Mesendoderm (in vitro differentiated cells): ENCODE results near the gene SSX4B.
"Not testable (repeated sequence)": the region's sequence is repeated elsewhere in the genome, so short reads cannot be mapped to it uniquely, and the experiment has no call there.

Source experiments
- DNase-seq: peaks from one replicate; pipeline ENCODE4 v3.0.0; 2013
- H2AK5ac ChIP-seq: 2 replicates; pipeline ENCODE4 v1.6.1; 2013; ENCODE audit warnings: low read length, inconsistent platforms
- H2BK120ac ChIP-seq: 2 replicates; pipeline ENCODE4 v1.6.1; 2013; ENCODE audit warnings: low read depth, mild to moderate bottlenecking, low read length, moderate library complexity, mixed read lengths
- H2BK15ac ChIP-seq: replicated peaks from 2 replicates; pipeline ENCODE4 v1.6.1; 2013; ENCODE audit warnings: low read depth, mild to moderate bottlenecking, moderate library complexity
- H2BK5ac ChIP-seq: 2 replicates; pipeline ENCODE4 v1.6.1; 2013; ENCODE audit warnings: low read length, inconsistent platforms
- H3K18ac ChIP-seq: 2 replicates; pipeline ENCODE4 v1.6.1; 2013; ENCODE audit warnings: mild to moderate bottlenecking, low read length, mixed read lengths
- H3K23ac ChIP-seq: one replicate; pipeline ENCODE4 v1.6.1; 2013; ENCODE audit warnings: low read length
- H3K27ac ChIP-seq: 2 replicates; pipeline ENCODE4 v1.5.1; 2013; ENCODE audit warnings: low read depth, mild to moderate bottlenecking, inconsistent platforms, low read length, moderate library complexity
- H3K27me3 ChIP-seq: 2 replicates; pipeline ENCODE4 v1.6.1; 2013; ENCODE audit warnings: low read length, control low read depth, mild to moderate bottlenecking, inconsistent platforms; ENCODE audit not compliant: insufficient read depth, poor library complexity
- H3K36me3 ChIP-seq: 2 replicates; pipeline ENCODE4 v1.6.1; 2013; ENCODE audit warnings: low read length, inconsistent platforms; ENCODE audit not compliant: control insufficient read depth, insufficient read depth
- H3K4ac ChIP-seq: one replicate; pipeline ENCODE4 v1.6.1; 2013; ENCODE audit warnings: low read depth, mild to moderate bottlenecking, low read length, moderate library complexity
- H3K4me1 ChIP-seq: 2 replicates; pipeline ENCODE4 v1.6.1; 2013; ENCODE audit warnings: low read depth, low read length, inconsistent platforms; ENCODE audit not compliant: control insufficient read depth
- H3K4me2 ChIP-seq: 2 replicates; pipeline ENCODE4 v1.6.1; 2013; ENCODE audit warnings: low read length
- H3K4me3 ChIP-seq: 2 replicates; pipeline ENCODE4 v1.5.1; 2013; ENCODE audit warnings: mild to moderate bottlenecking, low read length
- H3K56ac ChIP-seq: one replicate; pipeline ENCODE4 v1.6.1; 2013; ENCODE audit warnings: low read length
- H3K79me1 ChIP-seq: 2 replicates; pipeline ENCODE4 v1.6.1; 2013; ENCODE audit warnings: low read length, inconsistent platforms
- H3K79me2 ChIP-seq: 2 replicates; pipeline ENCODE4 v1.6.1; 2013; ENCODE audit warnings: mild to moderate bottlenecking, low read length; ENCODE audit not compliant: control insufficient read depth, insufficient read depth
- H3K9ac ChIP-seq: 2 replicates; pipeline ENCODE4 v1.6.1; 2013; ENCODE audit warnings: low read length, inconsistent platforms
- H4K5ac ChIP-seq: one replicate; pipeline ENCODE4 v1.6.1; 2013; ENCODE audit warnings: low read length
- H4K8ac ChIP-seq: one replicate; pipeline ENCODE4 v1.6.1; 2013; ENCODE audit warnings: low read depth, mild to moderate bottlenecking, control low read depth, low read length, moderate library complexity
- WGBS: extraction: QIAGEN DNeasy Blood & Tissue Kit; methylation state at CpG from one replicate; pipeline ENCODE4 v1.1.7; 2013; ENCODE audit warnings: low lambda C conversion rate, missing lambda C conversion rate; ENCODE audit not compliant: insufficient coverage; ENCODE audit errors: extremely low coverage; 5-methylcytosine and 5-hydroxymethylcytosine counted together

Gene SSX4B

GRCh38 chrX:48456628-48457331, 45.0 kb upstream of the SSX4B start:
- no peak overlapping the region for H3K4me2 ChIP-seq
- no peak overlapping the region for H3K4ac ChIP-seq
- H3K27me3 ChIP-seq: no peaks in the 10 kb centered on the region
- no peak overlapping the region for H2BK120ac ChIP-seq
- no peaks in the 10 kb centered on the region for H3K79me2 ChIP-seq
- H3K4me1 ChIP-seq: no peaks in the 10 kb centered on the region
- H3K18ac ChIP-seq: no peak overlapping the region
- no peak overlapping the region for H2BK15ac ChIP-seq
- H3K9ac ChIP-seq: no peak overlapping the region
- no peak overlapping the region for H3K23ac ChIP-seq
- no peaks in the 10 kb centered on the region for H3K36me3 ChIP-seq
- H3K79me1 ChIP-seq: no peaks in the 10 kb centered on the region
- H3K4me3 ChIP-seq: no peak overlapping the region
- no peak overlapping the region for H4K5ac ChIP-seq
- H3K56ac ChIP-seq: no peak overlapping the region
- no peak overlapping the region for H2AK5ac ChIP-seq
- no CpG with 5 or more reads among the region's 6 CpGs for WGBS
- no peak for DNase-seq
- no peak overlapping the region for H3K27ac ChIP-seq
- no peak overlapping the region for H4K8ac ChIP-seq
- no peak overlapping the region for H2BK5ac ChIP-seq

- Histone ChIP-seq H2BK120ac (no peak overlapping the region), H2BK15ac (no peak overlapping the region), H3K9ac (no peak overlapping the region), H2AK5ac (no peak overlapping the region), H3K79me1 (no peaks in the 10 kb centered on the region), H3K27me3 (no peaks in the 10 kb centered on the region), H3K4me1 (no peaks in the 10 kb centered on the region), H3K79me2 (no peaks in the 10 kb centered on the region), H4K5ac (no peak overlapping the region), H4K8ac (no peak overlapping the region), H2BK5ac (no peak overlapping the region), H3K36me3 (no peaks in the 10 kb centered on the region), H3K4ac (no peak overlapping the region), H3K23ac (no peak overlapping the region), H3K56ac (no peak overlapping the region), H3K27ac (no peak overlapping the region), H3K18ac (no peak overlapping the region), H3K4me2 (no peak overlapping the region), H3K4me3 (no peak overlapping the region)
- WGBS: no CpG with 5 or more reads among the region's 4 CpGs
- peak; percentile 3 for DNase-seq
Observed at GRCh38 chrX:48451708-48452107, 39.9 kb upstream of the SSX4B start.

- Histone ChIP-seq H3K23ac (no peak overlapping the region), H3K18ac (no peak overlapping the region), H3K9ac (no peak overlapping the region), H4K5ac (no peak overlapping the region), H3K79me1 (no peaks in the 10 kb centered on the region), H3K4me3 (no peak overlapping the region), H3K56ac (no peak overlapping the region), H3K36me3 (no peaks in the 10 kb centered on the region), H3K4ac (no peak overlapping the region), H3K4me2 (no peak overlapping the region), H2AK5ac (no peak overlapping the region), H3K79me2 (no peaks in the 10 kb centered on the region), H2BK15ac (no peak overlapping the region), H2BK120ac (no peak overlapping the region), H3K27me3 (no peaks in the 10 kb centered on the region), H4K8ac (no peak overlapping the region), H3K4me1 (no peaks in the 10 kb centered on the region), H3K27ac (no peak overlapping the region), H2BK5ac (no peak overlapping the region)
- no peak for DNase-seq
Observed at GRCh38 chrX:48450076-48450475, 38.3 kb upstream of the SSX4B start.

GRCh38 chrX:48447201-48447600, 35.4 kb upstream of the SSX4B start:
- not testable (repeated sequence) for H3K18ac ChIP-seq, H3K27ac ChIP-seq, H2BK120ac ChIP-seq, H3K79me1 ChIP-seq, H4K8ac ChIP-seq, H3K79me2 ChIP-seq, H4K5ac ChIP-seq, H3K4me3 ChIP-seq, H3K56ac ChIP-seq, H3K36me3 ChIP-seq, H3K9ac ChIP-seq, H3K4me2 ChIP-seq, H3K23ac ChIP-seq, H3K4ac ChIP-seq, H2AK5ac ChIP-seq, H2BK5ac ChIP-seq, H2BK15ac ChIP-seq, DNase-seq, H3K4me1 ChIP-seq, H3K27me3 ChIP-seq
- WGBS: no CpG with 5 or more reads among the region's 6 CpGs

- not testable (repeated sequence) for H3K79me1 ChIP-seq, DNase-seq, H3K36me3 ChIP-seq, H3K27me3 ChIP-seq, H4K8ac ChIP-seq, H2BK5ac ChIP-seq, H4K5ac ChIP-seq, H3K4ac ChIP-seq, H2BK15ac ChIP-seq, H3K4me2 ChIP-seq, H2AK5ac ChIP-seq, H2BK120ac ChIP-seq, H3K56ac ChIP-seq, H3K79me2 ChIP-seq, H3K4me1 ChIP-seq, H3K27ac ChIP-seq, H3K4me3 ChIP-seq, H3K23ac ChIP-seq, H3K9ac ChIP-seq, H3K18ac ChIP-seq
- WGBS: no CpG with 5 or more reads among the region's 13 CpGs
Observed at GRCh38 chrX:48433713-48434112, 22.0 kb upstream of the SSX4B start.

- H3K27ac ChIP-seq, H2AK5ac ChIP-seq, H3K4me2 ChIP-seq, H3K36me3 ChIP-seq, H4K5ac ChIP-seq, H3K27me3 ChIP-seq, H3K79me1 ChIP-seq, H3K4ac ChIP-seq, H2BK5ac ChIP-seq, H3K18ac ChIP-seq, H3K79me2 ChIP-seq, H3K4me1 ChIP-seq, H3K9ac ChIP-seq, H3K56ac ChIP-seq, H2BK15ac ChIP-seq, H4K8ac ChIP-seq, H2BK120ac ChIP-seq, DNase-seq, H3K23ac ChIP-seq, H3K4me3 ChIP-seq: not testable (repeated sequence)
- WGBS: no CpG with 5 or more reads among the region's 4 CpGs
Observed at GRCh38 chrX:48430166-48430565, 18.4 kb upstream of the SSX4B start.
